ENCODE measurements around the gene TOP1.

Gene TOP1

GRCh38 chr20:41137614-41138474, 109.2 kb downstream of the TOP1 start (continued):
- TF ChIP-seq, protein P1, sequence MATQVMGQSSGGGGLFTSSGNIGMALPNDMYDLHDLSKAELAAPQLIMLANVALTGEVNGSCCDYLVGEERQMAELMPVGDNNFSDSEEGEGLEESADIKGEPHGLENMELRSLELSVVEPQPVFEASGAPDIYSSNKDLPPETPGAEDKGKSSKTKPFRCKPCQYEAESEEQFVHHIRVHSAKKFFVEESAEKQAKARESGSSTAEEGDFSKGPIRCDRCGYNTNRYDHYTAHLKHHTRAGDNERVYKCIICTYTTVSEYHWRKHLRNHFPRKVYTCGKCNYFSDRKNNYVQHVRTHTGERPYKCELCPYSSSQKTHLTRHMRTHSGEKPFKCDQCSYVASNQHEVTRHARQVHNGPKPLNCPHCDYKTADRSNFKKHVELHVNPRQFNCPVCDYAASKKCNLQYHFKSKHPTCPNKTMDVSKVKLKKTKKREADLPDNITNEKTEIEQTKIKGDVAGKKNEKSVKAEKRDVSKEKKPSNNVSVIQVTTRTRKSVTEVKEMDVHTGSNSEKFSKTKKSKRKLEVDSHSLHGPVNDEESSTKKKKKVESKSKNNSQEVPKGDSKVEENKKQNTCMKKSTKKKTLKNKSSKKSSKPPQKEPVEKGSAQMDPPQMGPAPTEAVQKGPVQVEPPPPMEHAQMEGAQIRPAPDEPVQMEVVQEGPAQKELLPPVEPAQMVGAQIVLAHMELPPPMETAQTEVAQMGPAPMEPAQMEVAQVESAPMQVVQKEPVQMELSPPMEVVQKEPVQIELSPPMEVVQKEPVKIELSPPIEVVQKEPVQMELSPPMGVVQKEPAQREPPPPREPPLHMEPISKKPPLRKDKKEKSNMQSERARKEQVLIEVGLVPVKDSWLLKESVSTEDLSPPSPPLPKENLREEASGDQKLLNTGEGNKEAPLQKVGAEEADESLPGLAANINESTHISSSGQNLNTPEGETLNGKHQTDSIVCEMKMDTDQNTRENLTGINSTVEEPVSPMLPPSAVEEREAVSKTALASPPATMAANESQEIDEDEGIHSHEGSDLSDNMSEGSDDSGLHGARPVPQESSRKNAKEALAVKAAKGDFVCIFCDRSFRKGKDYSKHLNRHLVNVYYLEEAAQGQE (tag by site-specific recombination; IDR thresholded peaks at IDR 0.05): no peak
- TF ChIP-seq GLIS1 (tag by site-specific recombination; IDR thresholded peaks at IDR 0.05) (peak; percentile 75), PRDM1 (tag by site-specific recombination; IDR thresholded peaks at IDR 0.05) (no peak), ZNF629 (tag by site-specific recombination; IDR thresholded peaks at IDR 0.05) (0 out of 2 replicates have a peak, but pooled peaks have one; percentile 17), ZBTB7A (tag by site-specific recombination; IDR thresholded peaks at IDR 0.05; ENCODE audit: low read depth) (no peak; the same call in 1 of the 2 replicates), ZNF112 (tag by site-specific recombination; IDR thresholded peaks at IDR 0.05) (no peak), ZBTB21 (tag by site-specific recombination; IDR thresholded peaks at IDR 0.05) (no peak), GLIS2 (tag by site-specific recombination; IDR thresholded peaks at IDR 0.05) (peak; percentile 95), IKZF3 (tag by site-specific recombination; IDR thresholded peaks at IDR 0.05) (no peak), KLF1 (tag by site-specific recombination; IDR thresholded peaks at IDR 0.05) (peak; percentile 47), ZNF302 (tag by site-specific recombination; IDR thresholded peaks at IDR 0.05; ENCODE audit: low read depth) (no peak), ZNF335 (tag by site-specific recombination; conservative IDR thresholded peaks at IDR 0.05) (peak; percentile 97), ZNF585B (tag by site-specific recombination; IDR thresholded peaks at IDR 0.05) (no peak), ZNF175 (tag by site-specific recombination; IDR thresholded peaks at IDR 0.05) (no peak), ZNF449 (tag by site-specific recombination; IDR thresholded peaks at IDR 0.05) (no peak), ZNF394 (tag by site-specific recombination; IDR thresholded peaks at IDR 0.05; ENCODE audit: borderline replicate concordance) (no peak), ZNF660 (tag by site-specific recombination; IDR thresholded peaks at IDR 0.05) (no peak), ZNF830 (tag by site-specific recombination; IDR thresholded peaks at IDR 0.05; ENCODE audit: low read depth) (no peak), ZNF623 (tag by site-specific recombination; IDR thresholded peaks at IDR 0.05) (no peak), ZNF292 (tag by site-specific recombination; IDR thresholded peaks at IDR 0.05; ENCODE audit: borderline replicate concordance, low read depth) (no peak), ZNF571 (tag by site-specific recombination; IDR thresholded peaks at IDR 0.05) (no peak), ZNF214 (tag by site-specific recombination; IDR thresholded peaks at IDR 0.05; ENCODE audit: borderline replicate concordance) (no peak), SP2 (tag by site-specific recombination; IDR thresholded peaks at IDR 0.05) (peak; percentile 72), BCL11B (tag by site-specific recombination; IDR thresholded peaks at IDR 0.05; ENCODE audit: low read depth) (no peak), ZNF560 (tag by site-specific recombination; IDR thresholded peaks at IDR 0.05; ENCODE audit: borderline replicate concordance) (no peak), KLF7 (tag by site-specific recombination; IDR thresholded peaks at IDR 0.05; ENCODE audit: borderline replicate concordance) (no peak), ZNF785 (tag by site-specific recombination; IDR thresholded peaks at IDR 0.05) (no peak), ZSCAN30 (tag by site-specific recombination; IDR thresholded peaks at IDR 0.05) (peak; percentile 47; the same call in 1 of the 2 replicates), ZNF561 (tag by site-specific recombination; IDR thresholded peaks at IDR 0.05; ENCODE audit: borderline replicate concordance) (peak; percentile 86; the same call in 1 of the 2 replicates), ZNF10 (tag by site-specific recombination; IDR thresholded peaks at IDR 0.05) (no peak), ZNF239 (tag by site-specific recombination; IDR thresholded peaks at IDR 0.05) (no peak), ZNF670 (tag by site-specific recombination; IDR thresholded peaks at IDR 0.05; ENCODE audit: low read depth) (no peak)
- TF ChIP-seq, protein P2, sequence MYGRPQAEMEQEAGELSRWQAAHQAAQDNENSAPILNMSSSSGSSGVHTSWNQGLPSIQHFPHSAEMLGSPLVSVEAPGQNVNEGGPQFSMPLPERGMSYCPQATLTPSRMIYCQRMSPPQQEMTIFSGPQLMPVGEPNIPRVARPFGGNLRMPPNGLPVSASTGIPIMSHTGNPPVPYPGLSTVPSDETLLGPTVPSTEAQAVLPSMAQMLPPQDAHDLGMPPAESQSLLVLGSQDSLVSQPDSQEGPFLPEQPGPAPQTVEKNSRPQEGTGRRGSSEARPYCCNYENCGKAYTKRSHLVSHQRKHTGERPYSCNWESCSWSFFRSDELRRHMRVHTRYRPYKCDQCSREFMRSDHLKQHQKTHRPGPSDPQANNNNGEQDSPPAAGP (tag by site-specific recombination; IDR thresholded peaks at IDR 0.05): no peak
- TF ChIP-seq, protein P3, sequence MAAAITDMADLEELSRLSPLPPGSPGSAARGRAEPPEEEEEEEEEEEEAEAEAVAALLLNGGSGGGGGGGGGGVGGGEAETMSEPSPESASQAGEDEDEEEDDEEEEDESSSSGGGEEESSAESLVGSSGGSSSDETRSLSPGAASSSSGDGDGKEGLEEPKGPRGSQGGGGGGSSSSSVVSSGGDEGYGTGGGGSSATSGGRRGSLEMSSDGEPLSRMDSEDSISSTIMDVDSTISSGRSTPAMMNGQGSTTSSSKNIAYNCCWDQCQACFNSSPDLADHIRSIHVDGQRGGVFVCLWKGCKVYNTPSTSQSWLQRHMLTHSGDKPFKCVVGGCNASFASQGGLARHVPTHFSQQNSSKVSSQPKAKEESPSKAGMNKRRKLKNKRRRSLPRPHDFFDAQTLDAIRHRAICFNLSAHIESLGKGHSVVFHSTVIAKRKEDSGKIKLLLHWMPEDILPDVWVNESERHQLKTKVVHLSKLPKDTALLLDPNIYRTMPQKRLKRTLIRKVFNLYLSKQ (tag by site-specific recombination; IDR thresholded peaks at IDR 0.05; ENCODE audit: borderline replicate concordance): no peak

All from HEK293 (cell line).